Upper lobe of left lung (tissue), 6 donors: Measurements from ENCODE around the gene PROS1. TPM values are rescaled to one million over a fixed set of nuclear protein-coding genes. Genes with fewer than 3 reads are reported as not detected.
A peak's percentile ranks its signal among the peaks of the same experiment; 100 is the strongest.
"Not testable (repeated sequence)": the region's sequence is repeated elsewhere in the genome, so short reads cannot be mapped to it uniquely, and the experiment has no call there.

Source experiments
- ATAC-seq, 2 donors: fragments of 200-7000 bp; cut with Tn5 transposase; one replicate each; pipeline ENCODE4 v1.9.1; 2022; ENCODE audit warnings: mild to moderate bottlenecking in 2 of 2, moderate library complexity in 2 of 2; ENCODE audit not compliant: low FRiP score in 2 of 2
- DNase-seq, 2 donors: peaks; one replicate each; pipeline ENCODE4 v3.0.0-alpha.2; 2019 to 2020
- H3K27ac ChIP-seq, 4 donors: fragments of 200-600 bp; sonication (generic); one replicate each; pipeline ENCODE4 v1.5.1; 2016 to 2019
- H3K27me3 ChIP-seq, 4 donors: fragments of 200-600 bp; sonication (generic); one replicate each; pipeline ENCODE4 v1.5.1; 2017 to 2019
- H3K36me3 ChIP-seq, 4 donors: fragments of 200-600 bp; sonication (generic); one replicate each; pipeline ENCODE4 v1.5.1; 2016 to 2019
- H3K4me1 ChIP-seq, 4 donors: fragments of 200-600 bp; sonication (generic); one replicate each; pipeline ENCODE4 v1.5.1; 2018 to 2019
- H3K4me3 ChIP-seq, 4 donors: fragments of 200-600 bp; sonication (generic); one replicate each; pipeline ENCODE4 v1.5.1; 2017 to 2019; ENCODE audit warnings: mild to moderate bottlenecking in 2 of 4, moderate library complexity in 1 of 4
- H3K9me3 ChIP-seq, 4 donors: fragments of 200-600 bp; sonication (generic); one replicate each; pipeline ENCODE4 v1.5.1; 2018 to 2019
- EP300 ChIP-seq, 4 donors: sonication (generic); formaldehyde crosslinking; IDR thresholded peaks; one replicate each; pipeline ENCODE4 v1.5.1; 2017; ENCODE audit warnings: antibody characterized with exemption in 4 of 4, control low read depth in 2 of 4
- POLR2A ChIP-seq, 4 donors: fragments of 450-650 bp; IDR thresholded peaks; one replicate each; pipeline ENCODE4 v1.5.1; 2016 to 2017; ENCODE audit warnings: antibody characterized with exemption in 4 of 4, mild to moderate bottlenecking in 2 of 4
- POLR2AphosphoS5 ChIP-seq, 2 donors: sonication (generic); formaldehyde crosslinking; IDR thresholded peaks; one replicate each; pipeline ENCODE4 v1.5.1; 2017; ENCODE audit warnings: antibody characterized with exemption in 2 of 2
- WGBS, 2 donors: methylation state at CpG; one replicate each; pipeline ENCODE4 v1.1.5; 2017 to 2018; 5-methylcytosine and 5-hydroxymethylcytosine counted together
- total RNA-seq, 6 donors: library from RNA; depleted of rRNA in 4 of 6; stranded (reverse); fragments of >200 nt in 4 of 6; gene quantifications; one replicate each; pipeline versions ENCODE4 v1.1.0 to v1.2.1, GENCODE V29; 2016 to 2021
- TF ChIP-seq, protein P1 (sequence below), 6 experiments: fragments of 450-650 bp in 4 of 6; fragments of 200-600 bp in 2 of 6; sonication (generic) in 2 of 6; IDR thresholded peaks; one replicate each; pipeline ENCODE4 v1.5.1; 2016 to 2019; ENCODE audit warnings: antibody characterized with exemption in 6 of 6
- donor health status: DM: no; HTN: no; CAD: no; lungs with moderate emphysema.
- donor health status: DM: no; HTN: yes; CAD: no; lungs with severe emphysema.

Gene PROS1
- total RNA-seq, 6 donors from 2014 or later = 32.5 to 81.8 (median 49.4) TPM

- TF ChIP-seq, protein P1, sequence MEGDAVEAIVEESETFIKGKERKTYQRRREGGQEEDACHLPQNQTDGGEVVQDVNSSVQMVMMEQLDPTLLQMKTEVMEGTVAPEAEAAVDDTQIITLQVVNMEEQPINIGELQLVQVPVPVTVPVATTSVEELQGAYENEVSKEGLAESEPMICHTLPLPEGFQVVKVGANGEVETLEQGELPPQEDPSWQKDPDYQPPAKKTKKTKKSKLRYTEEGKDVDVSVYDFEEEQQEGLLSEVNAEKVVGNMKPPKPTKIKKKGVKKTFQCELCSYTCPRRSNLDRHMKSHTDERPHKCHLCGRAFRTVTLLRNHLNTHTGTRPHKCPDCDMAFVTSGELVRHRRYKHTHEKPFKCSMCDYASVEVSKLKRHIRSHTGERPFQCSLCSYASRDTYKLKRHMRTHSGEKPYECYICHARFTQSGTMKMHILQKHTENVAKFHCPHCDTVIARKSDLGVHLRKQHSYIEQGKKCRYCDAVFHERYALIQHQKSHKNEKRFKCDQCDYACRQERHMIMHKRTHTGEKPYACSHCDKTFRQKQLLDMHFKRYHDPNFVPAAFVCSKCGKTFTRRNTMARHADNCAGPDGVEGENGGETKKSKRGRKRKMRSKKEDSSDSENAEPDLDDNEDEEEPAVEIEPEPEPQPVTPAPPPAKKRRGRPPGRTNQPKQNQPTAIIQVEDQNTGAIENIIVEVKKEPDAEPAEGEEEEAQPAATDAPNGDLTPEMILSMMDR (IDR thresholded peaks at IDR 0.05) = no peak
- TF ChIP-seq POLR2A (IDR thresholded peaks at IDR 0.05) = no peak
- TF ChIP-seq POLR2AphosphoS5 (IDR thresholded peaks at IDR 0.05) = no peak
- no peak for TF ChIP-seq EP300 (IDR thresholded peaks at IDR 0.05)
- Histone ChIP-seq H3K4me1 (peaks cover 0 to 10% (median 4%) of the 10 kb centered on the region in 4 donors), H3K4me3 (no peak overlapping the region), H3K27ac (no peak overlapping the region), H3K27me3 (no peaks in the 10 kb centered on the region), H3K9me3 (peaks cover 0 to 8% (median 0%) of the 10 kb centered on the region in 4 donors), H3K36me3 (peaks cover 0 to 12% (median 0%) of the 10 kb centered on the region in 4 donors)
- 86% methylated on average over 1 of the region's 1 CpG; no CpG with 5 or more reads in 1 of the 2 donors for WGBS, 2 donors
- peak in 1 of 2 donors; percentile 53 for ATAC-seq
- DNase-seq = no peak
These were observed 66.6 kb downstream of the PROS1 start for GRCh38 chr3:93907132-93907531.

DNA sequence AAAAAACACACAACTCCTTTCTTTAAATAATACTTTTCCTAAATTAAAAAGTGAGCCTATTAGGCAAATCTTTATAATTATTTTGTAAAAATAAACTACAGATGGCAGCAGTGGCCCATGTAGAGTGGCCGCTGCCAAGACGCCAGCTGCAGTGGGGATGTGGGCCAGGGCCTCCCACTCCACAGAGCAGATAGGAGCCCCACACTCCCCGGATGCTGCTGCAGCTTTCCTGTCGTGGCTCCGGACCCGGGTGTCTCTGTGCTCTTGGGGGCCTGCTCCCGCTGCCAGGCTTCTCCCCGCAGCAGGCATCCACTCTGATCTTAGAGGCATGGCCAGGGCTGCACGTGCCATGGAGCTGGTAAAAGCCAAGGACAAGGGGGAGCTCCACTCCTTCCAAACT, 67.5 kb downstream of the PROS1 start:
- H3K27me3 ChIP-seq = no peaks in the 10 kb centered on the region
- DNase-seq = peak in 1 of 2 donors; percentile 83
- WGBS, 2 donors = 72 to 87% methylated on average over 9 of the region's 9 CpGs
- ATAC-seq = peak; percentile 26 to 45
- peaks cover 0 to 5% (median 0%) of the 10 kb centered on the region in 4 donors for H3K9me3 ChIP-seq
- no peak overlapping the region for H3K27ac ChIP-seq
- TF ChIP-seq, protein P1 (IDR thresholded peaks at IDR 0.05) = no peak
- no peak for TF ChIP-seq EP300 (IDR thresholded peaks at IDR 0.05)
- TF ChIP-seq POLR2A (IDR thresholded peaks at IDR 0.05) = no peak
- no peak overlapping the region for H3K4me3 ChIP-seq
- peaks cover 0 to 15% (median 0%) of the 10 kb centered on the region in 4 donors for H3K36me3 ChIP-seq
- peaks cover 0 to 10% (median 4%) of the 10 kb centered on the region in 4 donors for H3K4me1 ChIP-seq

DNA sequence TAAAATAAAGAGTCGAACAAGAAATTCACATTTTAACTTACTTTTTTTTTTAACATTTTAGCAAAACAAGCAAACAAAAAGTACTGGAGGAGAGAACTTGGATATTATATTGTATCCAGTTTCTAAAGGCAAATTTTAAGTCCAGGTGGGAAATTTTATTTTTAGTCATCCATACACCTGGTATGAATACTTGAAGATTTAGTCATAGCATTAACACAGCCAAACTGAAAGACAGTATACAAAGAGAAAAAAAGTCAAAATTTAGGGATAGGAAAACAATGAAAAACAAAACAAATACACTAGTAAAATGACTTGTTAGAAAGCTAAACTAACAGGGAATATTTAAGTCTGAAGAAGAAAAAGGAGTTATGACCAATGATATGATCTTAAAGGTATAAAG, 69.1 kb downstream of the PROS1 start:
- Histone ChIP-seq H3K27me3 (no peaks in the 10 kb centered on the region), H3K27ac (no peak overlapping the region), H3K36me3 (peaks cover 0 to 15% (median 0%) of the 10 kb centered on the region in 4 donors), H3K4me1 (no peaks in the 10 kb centered on the region), H3K4me3 (no peak overlapping the region), H3K9me3 (peaks cover 0 to 5% (median 0%) of the 10 kb centered on the region in 4 donors)
- DNase-seq = no peak
- TF ChIP-seq POLR2AphosphoS5 (IDR thresholded peaks at IDR 0.05) (no peak), EP300 (IDR thresholded peaks at IDR 0.05) (no peak)
- 96 to 97% methylated on average over 1 of the region's 1 CpG for WGBS, 2 donors
- no peak for ATAC-seq

DNA sequence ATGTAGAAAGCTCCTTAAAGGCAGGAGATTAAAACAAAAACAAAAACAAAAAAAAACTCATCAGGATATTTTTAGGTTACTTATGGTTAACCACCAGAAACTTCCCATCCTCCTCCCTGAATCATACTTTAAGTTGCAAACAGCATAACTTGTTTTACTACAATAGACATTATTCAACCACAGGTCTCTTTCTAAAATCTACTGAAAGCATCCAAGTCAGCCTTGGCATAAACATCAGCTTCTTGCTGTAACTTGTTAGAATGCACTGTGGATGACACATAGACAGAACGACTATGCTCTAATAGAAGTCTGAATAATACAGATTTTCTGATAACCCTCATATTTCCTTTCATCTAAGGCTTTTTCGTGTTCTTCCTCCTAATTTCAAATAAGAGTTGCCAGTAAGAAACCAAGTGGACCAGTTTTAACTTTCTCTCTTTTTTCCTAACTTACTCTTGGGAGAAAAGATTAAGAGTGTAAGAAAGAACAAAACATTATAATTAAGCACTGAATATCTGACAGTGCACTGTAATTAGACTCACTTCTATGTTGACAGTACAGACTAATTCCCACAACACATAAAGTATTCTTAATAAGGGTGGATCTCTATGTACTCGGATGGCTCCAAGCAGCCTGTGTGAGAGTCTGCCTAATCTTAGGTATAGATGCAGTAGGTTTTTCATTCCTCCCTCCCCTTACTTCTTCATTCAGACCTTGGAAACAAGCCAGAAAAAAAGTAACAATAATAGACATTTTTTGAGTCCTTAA, 95.3 kb downstream of the PROS1 start:
- H3K27ac ChIP-seq, H3K4me1 ChIP-seq, H3K4me3 ChIP-seq, H3K9me3 ChIP-seq, DNase-seq, H3K27me3 ChIP-seq, ATAC-seq, H3K36me3 ChIP-seq: not testable (repeated sequence)
- WGBS, 2 donors = 70 to 71% methylated on average over 3 of the region's 3 CpGs

GRCh38 chr3:93877427-93877826, 96.3 kb downstream of the PROS1 start:
- H3K4me3 ChIP-seq, H3K27me3 ChIP-seq, DNase-seq, ATAC-seq, H3K27ac ChIP-seq, H3K36me3 ChIP-seq, H3K4me1 ChIP-seq, H3K9me3 ChIP-seq: not testable (repeated sequence)
- 90 to 91% methylated on average over 4 of the region's 4 CpGs for WGBS, 2 donors

- ATAC-seq, H3K4me1 ChIP-seq, H3K36me3 ChIP-seq, DNase-seq, H3K9me3 ChIP-seq, H3K27ac ChIP-seq, H3K27me3 ChIP-seq, H3K4me3 ChIP-seq: not testable (repeated sequence)
These were observed 100.3 kb downstream of the PROS1 start for GRCh38 chr3:93873412-93873811.

- no peak overlapping the region for H3K4me3 ChIP-seq
- no peaks in the 10 kb centered on the region for H3K36me3 ChIP-seq
- H3K27ac ChIP-seq = no peak overlapping the region
- H3K4me1 ChIP-seq = no peaks in the 10 kb centered on the region
- no peaks in the 10 kb centered on the region for H3K27me3 ChIP-seq
- no peak for DNase-seq
- TF ChIP-seq, protein P1 (IDR thresholded peaks at IDR 0.05) = no peak
- no peak for TF ChIP-seq POLR2AphosphoS5 (IDR thresholded peaks at IDR 0.05)
- TF ChIP-seq POLR2A (IDR thresholded peaks at IDR 0.05) = no peak
- TF ChIP-seq EP300 (IDR thresholded peaks at IDR 0.05) = no peak
- no peak for ATAC-seq
- no peaks in the 10 kb centered on the region for H3K9me3 ChIP-seq
These were observed 106.3 kb downstream of the PROS1 start for GRCh38 chr3:93867425-93867824.
